HepG2 (cell line): ENCODE results near the gene PLLP. TPM values are rescaled to one million over a fixed set of nuclear protein-coding genes. Genes with fewer than 3 reads are reported as not detected.

Experiments
- FOXP1 ChIP-seq, 2 experiments: fragments of 450-650 bp in 1 of 2; IDR thresholded peaks; 2 replicates each; pipeline ENCODE4 v1.6.1; 2017 to 2018; ENCODE audit warnings: antibody characterized with exemption in 1 of 2
- HOXA9 ChIP-seq: sonication (generic); formaldehyde crosslinking; IDR thresholded peaks from 2 replicates; pipeline ENCODE4 v1.8.1; 2022; ENCODE audit warnings: missing genetic modification reagents, mild to moderate bottlenecking, moderate library complexity, borderline replicate concordance
- MXD1 ChIP-seq: sonication (generic); formaldehyde crosslinking; IDR thresholded peaks from 2 replicates; pipeline ENCODE4 v1.4.0; 2020; ENCODE audit warnings: mild to moderate bottlenecking, missing genetic modification reagents
- SKI ChIP-seq: fragments of 450-650 bp; IDR thresholded peaks from one replicate; pipeline ENCODE4 v1.6.1; 2018; ENCODE audit warnings: mild to moderate bottlenecking; ENCODE audit not compliant: partially characterized antibody
- SRF ChIP-seq: IDR thresholded peaks from 2 replicates; pipeline ENCODE4 v1.6.1; 2011; ENCODE audit warnings: mild to moderate bottlenecking, low read depth, low read length, moderate library complexity
- TBL1XR1 ChIP-seq: fragments of 150-350 bp; IDR thresholded peaks from 2 replicates; pipeline ENCODE4 v1.6.1; 2014; ENCODE audit warnings: borderline replicate concordance, low read length; ENCODE audit not compliant: partially characterized antibody
- THAP11 ChIP-seq: IDR thresholded peaks from 2 replicates; pipeline ENCODE4 v1.6.1; 2016; ENCODE audit warnings: missing biosample characterization, missing genetic modification reagents
- ZBTB7A ChIP-seq: sonication (generic); formaldehyde crosslinking; IDR thresholded peaks from 2 replicates; pipeline ENCODE4 v1.8.0; 2022; ENCODE audit warnings: mild to moderate bottlenecking, missing genetic modification reagents
- ZKSCAN5 ChIP-seq: sonication (generic); formaldehyde crosslinking; IDR thresholded peaks from 2 replicates; pipeline ENCODE4 v1.5.1; 2020; ENCODE audit warnings: mild to moderate bottlenecking, missing genetic modification reagents
- ZNF766 ChIP-seq: sonication (generic); formaldehyde crosslinking; IDR thresholded peaks from 2 replicates; pipeline ENCODE4 v1.5.0; 2020; ENCODE audit warnings: missing genetic modification reagents, borderline replicate concordance
- polyA plus RNA-seq, 8 experiments: library from polyadenylated mRNA; depleted of rRNA in 3 of 8; stranded (reverse) in 7 of 8; unstranded in 1 of 8; fragments of >200 nt; fragmentation: Illumina TruSeq in 4 of 8; extraction: Trizol in 4 of 8; gene quantifications; 2 replicates each; pipeline versions ENCODE4 v1.2.1 to v1.2.3, GENCODE V29; 2011 to 2016; ENCODE audit warnings: low read depth in 4 of 8, missing spikeins in 1 of 8, mixed read lengths in 1 of 8; ENCODE audit not compliant: insufficient read depth in 1 of 8
- total RNA-seq, 5 experiments: library from RNA; depleted of rRNA; stranded (reverse); fragments of >200 nt; fragmentation: Illumina TruSeq; extraction: Trizol; gene quantifications; 2 replicates each; pipeline ENCODE4 v1.2.3, GENCODE V29; 2016; ENCODE audit warnings: low read depth in 1 of 5
- TF ChIP-seq, protein P1 (sequence below): sonication (generic); formaldehyde crosslinking; IDR thresholded peaks from 2 replicates; pipeline ENCODE4 v1.4.0; 2020; ENCODE audit warnings: mild to moderate bottlenecking, missing genetic modification reagents
- TF ChIP-seq, protein P2 (sequence below): sonication (generic); formaldehyde crosslinking; IDR thresholded peaks from 2 replicates; pipeline ENCODE4; 2020; ENCODE audit warnings: missing genetic modification reagents, mild to moderate bottlenecking, borderline replicate concordance
- TF ChIP-seq, protein P3 (sequence below): sonication (generic); formaldehyde crosslinking; conservative IDR thresholded peaks from 2 replicates; pipeline ENCODE4 v1.4.0; 2020; ENCODE audit warnings: missing genetic modification reagents
- TF ChIP-seq, protein P4 (sequence below): sonication (generic); formaldehyde crosslinking; IDR thresholded peaks from 2 replicates; pipeline ENCODE4 v1.8.0; 2022; ENCODE audit warnings: missing genetic modification reagents, mild to moderate bottlenecking, borderline replicate concordance
- TF ChIP-seq, protein P5 (sequence below): IDR thresholded peaks from 2 replicates; pipeline ENCODE4 v1.6.1; 2016; ENCODE audit warnings: missing biosample characterization, missing genetic modification reagents, low read depth
- TF ChIP-seq, protein P6 (sequence below): sonication (generic); formaldehyde crosslinking; IDR thresholded peaks from 2 replicates; pipeline ENCODE4 v1.4.0; 2020; ENCODE audit warnings: low read depth, mild to moderate bottlenecking, missing genetic modification reagents

Gene PLLP
- total and polyA plus RNA-seq, 2 of the 13 experiments (the other 11 are each of a cell fraction or from before 2014, with no cell fraction given): 60.6 to 127 TPM

DNA sequence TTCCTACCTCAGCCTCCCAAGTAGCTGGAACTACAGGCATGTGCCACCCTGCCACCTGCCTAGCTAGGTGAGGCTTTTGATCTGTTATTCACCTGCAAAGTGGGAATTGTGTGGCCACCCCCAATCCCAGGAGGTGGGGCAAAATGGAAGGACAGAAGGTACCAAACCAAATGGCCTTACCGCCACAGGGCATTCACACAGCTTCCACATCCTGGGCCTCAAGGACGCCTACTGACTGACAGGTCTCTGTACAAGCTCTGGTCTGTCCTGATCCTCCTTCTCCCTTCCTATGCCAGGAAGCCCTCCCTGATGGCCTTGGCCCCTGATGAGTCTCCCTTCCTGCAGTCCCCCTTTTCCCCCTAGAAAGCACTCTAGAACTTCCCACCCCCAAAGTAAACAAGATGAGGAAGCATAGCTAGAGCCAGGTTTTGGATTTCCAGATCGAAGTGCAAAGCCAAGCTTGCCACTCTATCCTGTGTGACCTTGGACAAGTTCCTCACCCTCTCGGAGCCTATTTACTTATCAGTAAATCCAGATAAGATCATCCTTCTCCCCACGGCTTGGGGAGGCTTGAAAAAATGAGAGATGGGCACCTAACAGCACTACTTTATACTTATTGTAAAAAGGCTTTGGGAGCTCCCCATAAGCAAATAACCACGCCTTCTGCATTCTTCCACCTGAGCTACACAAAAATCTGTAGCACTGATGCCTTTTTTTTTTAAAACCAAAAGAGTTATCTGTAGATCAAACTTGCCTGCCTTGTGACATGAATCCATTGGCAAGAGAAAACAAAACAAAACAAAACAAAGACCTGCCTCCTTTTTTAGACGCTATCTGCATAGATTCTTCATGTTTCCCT lies 4.5 kb downstream of the PLLP start (continued):
- 0 out of 2 replicates have a peak, but pooled peaks have one; percentile 12 for TF ChIP-seq ZNF766 (CRISPR knock-in tag)
- peak; percentile 83 for TF ChIP-seq THAP11 (CRISPR knock-in tag)
- TF ChIP-seq HOXA9 (CRISPR knock-in tag): no peak
- TF ChIP-seq, protein P1, sequence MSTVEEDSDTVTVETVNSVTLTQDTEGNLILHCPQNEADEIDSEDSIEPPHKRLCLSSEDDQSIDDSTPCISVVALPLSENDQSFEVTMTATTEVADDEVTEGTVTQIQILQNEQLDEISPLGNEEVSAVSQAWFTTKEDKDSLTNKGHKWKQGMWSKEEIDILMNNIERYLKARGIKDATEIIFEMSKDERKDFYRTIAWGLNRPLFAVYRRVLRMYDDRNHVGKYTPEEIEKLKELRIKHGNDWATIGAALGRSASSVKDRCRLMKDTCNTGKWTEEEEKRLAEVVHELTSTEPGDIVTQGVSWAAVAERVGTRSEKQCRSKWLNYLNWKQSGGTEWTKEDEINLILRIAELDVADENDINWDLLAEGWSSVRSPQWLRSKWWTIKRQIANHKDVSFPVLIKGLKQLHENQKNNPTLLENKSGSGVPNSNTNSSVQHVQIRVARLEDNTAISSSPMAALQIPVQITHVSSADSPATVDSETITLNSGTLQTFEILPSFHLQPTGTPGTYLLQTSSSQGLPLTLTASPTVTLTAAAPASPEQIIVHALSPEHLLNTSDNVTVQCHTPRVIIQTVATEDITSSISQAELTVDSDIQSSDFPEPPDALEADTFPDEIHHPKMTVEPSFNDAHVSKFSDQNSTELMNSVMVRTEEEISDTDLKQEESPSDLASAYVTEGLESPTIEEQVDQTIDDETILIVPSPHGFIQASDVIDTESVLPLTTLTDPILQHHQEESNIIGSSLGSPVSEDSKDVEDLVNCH (CRISPR knock-in tag): peak; percentile 82
- no peak for TF ChIP-seq ZKSCAN5
- TF ChIP-seq, protein P2, sequence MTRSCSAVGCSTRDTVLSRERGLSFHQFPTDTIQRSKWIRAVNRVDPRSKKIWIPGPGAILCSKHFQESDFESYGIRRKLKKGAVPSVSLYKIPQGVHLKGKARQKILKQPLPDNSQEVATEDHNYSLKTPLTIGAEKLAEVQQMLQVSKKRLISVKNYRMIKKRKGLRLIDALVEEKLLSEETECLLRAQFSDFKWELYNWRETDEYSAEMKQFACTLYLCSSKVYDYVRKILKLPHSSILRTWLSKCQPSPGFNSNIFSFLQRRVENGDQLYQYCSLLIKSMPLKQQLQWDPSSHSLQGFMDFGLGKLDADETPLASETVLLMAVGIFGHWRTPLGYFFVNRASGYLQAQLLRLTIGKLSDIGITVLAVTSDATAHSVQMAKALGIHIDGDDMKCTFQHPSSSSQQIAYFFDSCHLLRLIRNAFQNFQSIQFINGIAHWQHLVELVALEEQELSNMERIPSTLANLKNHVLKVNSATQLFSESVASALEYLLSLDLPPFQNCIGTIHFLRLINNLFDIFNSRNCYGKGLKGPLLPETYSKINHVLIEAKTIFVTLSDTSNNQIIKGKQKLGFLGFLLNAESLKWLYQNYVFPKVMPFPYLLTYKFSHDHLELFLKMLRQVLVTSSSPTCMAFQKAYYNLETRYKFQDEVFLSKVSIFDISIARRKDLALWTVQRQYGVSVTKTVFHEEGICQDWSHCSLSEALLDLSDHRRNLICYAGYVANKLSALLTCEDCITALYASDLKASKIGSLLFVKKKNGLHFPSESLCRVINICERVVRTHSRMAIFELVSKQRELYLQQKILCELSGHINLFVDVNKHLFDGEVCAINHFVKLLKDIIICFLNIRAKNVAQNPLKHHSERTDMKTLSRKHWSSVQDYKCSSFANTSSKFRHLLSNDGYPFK (CRISPR knock-in tag): peak; percentile 78
- no peak for TF ChIP-seq MXD1 (CRISPR knock-in tag)
- TF ChIP-seq ZBTB7A: peak; percentile 88; the same call in 1 of the 2 replicates
- 0 out of 2 replicates have a peak, but pooled peaks have one; percentile 50 for TF ChIP-seq FOXP1 (IDR thresholded peaks at IDR 0.05)
- peak; percentile 90 for TF ChIP-seq FOXP1 (CRISPR knock-in tag; IDR thresholded peaks at IDR 0.05)
- TF ChIP-seq, protein P3, sequence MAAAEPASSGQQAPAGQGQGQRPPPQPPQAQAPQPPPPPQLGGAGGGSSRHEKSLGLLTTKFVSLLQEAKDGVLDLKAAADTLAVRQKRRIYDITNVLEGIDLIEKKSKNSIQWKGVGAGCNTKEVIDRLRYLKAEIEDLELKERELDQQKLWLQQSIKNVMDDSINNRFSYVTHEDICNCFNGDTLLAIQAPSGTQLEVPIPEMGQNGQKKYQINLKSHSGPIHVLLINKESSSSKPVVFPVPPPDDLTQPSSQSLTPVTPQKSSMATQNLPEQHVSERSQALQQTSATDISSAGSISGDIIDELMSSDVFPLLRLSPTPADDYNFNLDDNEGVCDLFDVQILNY (CRISPR knock-in tag): no peak
- peak; percentile 49; the same call in 1 of the 2 replicates for TF ChIP-seq SRF
- TF ChIP-seq, protein P4, sequence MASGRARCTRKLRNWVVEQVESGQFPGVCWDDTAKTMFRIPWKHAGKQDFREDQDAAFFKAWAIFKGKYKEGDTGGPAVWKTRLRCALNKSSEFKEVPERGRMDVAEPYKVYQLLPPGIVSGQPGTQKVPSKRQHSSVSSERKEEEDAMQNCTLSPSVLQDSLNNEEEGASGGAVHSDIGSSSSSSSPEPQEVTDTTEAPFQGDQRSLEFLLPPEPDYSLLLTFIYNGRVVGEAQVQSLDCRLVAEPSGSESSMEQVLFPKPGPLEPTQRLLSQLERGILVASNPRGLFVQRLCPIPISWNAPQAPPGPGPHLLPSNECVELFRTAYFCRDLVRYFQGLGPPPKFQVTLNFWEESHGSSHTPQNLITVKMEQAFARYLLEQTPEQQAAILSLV (CRISPR knock-in tag): no peak; the same call in 1 of the 2 replicates
- TF ChIP-seq, protein P5, sequence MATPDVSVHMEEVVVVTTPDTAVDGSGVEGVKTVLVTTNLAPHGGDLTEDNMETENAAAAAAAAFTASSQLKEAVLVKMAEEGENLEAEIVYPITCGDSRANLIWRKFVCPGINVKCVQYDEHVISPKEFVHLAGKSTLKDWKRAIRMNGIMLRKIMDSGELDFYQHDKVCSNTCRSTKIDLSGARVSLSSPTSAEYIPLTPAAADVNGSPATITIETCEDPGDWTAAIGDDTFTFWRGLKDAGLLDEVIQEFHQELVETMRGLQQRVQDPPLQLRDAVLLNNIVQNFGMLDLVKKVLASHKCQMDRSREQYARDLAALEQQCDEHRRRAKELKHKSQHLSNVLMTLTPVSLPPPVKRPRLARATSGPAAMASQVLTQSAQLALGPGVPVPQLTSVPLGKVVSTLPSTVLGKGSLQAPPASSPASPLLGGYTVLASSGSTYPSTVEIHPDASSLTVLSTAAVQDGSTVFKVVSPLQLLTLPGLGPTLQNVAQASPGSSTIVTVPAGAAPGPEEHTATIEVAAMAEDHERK: 0 out of 2 replicates have a peak, but pooled peaks have one; percentile 25
- peak; percentile 71 for TF ChIP-seq TBL1XR1
- peak; percentile 71 for TF ChIP-seq SKI
- TF ChIP-seq, protein P6, sequence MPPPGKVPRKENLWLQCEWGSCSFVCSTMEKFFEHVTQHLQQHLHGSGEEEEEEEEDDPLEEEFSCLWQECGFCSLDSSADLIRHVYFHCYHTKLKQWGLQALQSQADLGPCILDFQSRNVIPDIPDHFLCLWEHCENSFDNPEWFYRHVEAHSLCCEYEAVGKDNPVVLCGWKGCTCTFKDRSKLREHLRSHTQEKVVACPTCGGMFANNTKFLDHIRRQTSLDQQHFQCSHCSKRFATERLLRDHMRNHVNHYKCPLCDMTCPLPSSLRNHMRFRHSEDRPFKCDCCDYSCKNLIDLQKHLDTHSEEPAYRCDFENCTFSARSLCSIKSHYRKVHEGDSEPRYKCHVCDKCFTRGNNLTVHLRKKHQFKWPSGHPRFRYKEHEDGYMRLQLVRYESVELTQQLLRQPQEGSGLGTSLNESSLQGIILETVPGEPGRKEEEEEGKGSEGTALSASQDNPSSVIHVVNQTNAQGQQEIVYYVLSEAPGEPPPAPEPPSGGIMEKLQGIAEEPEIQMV (CRISPR knock-in tag): peak; percentile 64; the same call in 1 of the 2 replicates
